ENCODE results near the gene MACC1.
"Not testable (repeated sequence)": the region's sequence is repeated elsewhere in the genome, so short reads cannot be mapped to it uniquely, and the experiment has no call there.

MACC1 gene

GRCh38 chr7:20128001-20128400 lies 89.2 kb downstream of the MACC1 start:
- no peak for DNase-seq (ENCODE audit: low spot score)

DNA sequence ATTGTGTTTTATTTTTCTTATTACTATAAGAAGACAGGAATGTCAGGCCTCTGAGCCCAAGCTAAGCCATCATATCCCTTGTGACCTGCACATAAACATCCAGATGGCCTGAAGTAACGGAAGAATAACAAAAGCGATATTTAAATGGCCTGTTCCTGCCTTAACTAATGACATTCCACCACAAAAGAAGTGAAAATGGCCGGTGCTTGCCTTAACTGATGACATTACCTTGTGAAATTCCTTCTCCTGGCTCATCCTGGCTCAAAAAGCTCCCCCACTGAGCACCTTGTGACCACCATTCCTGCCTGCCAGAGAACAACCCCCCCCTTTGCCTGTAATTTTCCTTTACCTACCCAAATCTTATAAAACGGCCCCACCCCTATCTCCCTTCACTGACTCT lies 91.1 kb downstream of the MACC1 start:
- DNase-seq (ENCODE audit: low spot score) = not testable (repeated sequence)

- not testable (repeated sequence) for DNase-seq (ENCODE audit: low spot score)
Measured at GRCh38 chr7:20124087-20124486, 93.1 kb downstream of the MACC1 start.

- not testable (repeated sequence) for DNase-seq (ENCODE audit: low spot score)
Measured at GRCh38 chr7:20122653-20123316, 94.4 kb downstream of the MACC1 start.

- DNase-seq (ENCODE audit: low spot score) = no peak
Measured at GRCh38 chr7:20122073-20122472, 95.1 kb downstream of the MACC1 start.

DNA sequence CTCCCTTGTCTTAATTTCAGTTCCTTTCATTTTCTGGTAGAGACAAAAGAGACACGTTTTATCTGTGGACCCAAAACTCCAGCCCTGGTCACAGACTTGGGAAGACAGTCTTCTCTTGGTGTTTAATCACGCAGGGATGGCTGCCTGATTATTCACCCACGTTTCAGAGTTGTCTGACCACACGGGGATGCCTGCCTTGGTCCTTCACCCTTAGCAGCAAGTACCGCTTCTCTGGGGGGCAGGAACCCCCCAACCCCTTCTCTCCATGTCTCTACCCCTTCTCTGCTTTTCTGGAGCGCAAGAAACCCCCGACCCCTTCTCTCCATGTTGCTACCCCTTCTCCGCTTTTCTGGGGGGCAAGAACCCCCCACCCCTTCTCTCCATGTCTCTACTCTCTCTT lies 95.8 kb downstream of the MACC1 start:
- DNase-seq (ENCODE audit: low spot score) = no peak

- not testable (repeated sequence) for DNase-seq (ENCODE audit: low spot score)
Measured at GRCh38 chr7:20120611-20121168, 96.5 kb downstream of the MACC1 start.

- no peak for DNase-seq (ENCODE audit: low spot score)
Measured at GRCh38 chr7:20116869-20117268, 100.3 kb downstream of the MACC1 start.

DNA sequence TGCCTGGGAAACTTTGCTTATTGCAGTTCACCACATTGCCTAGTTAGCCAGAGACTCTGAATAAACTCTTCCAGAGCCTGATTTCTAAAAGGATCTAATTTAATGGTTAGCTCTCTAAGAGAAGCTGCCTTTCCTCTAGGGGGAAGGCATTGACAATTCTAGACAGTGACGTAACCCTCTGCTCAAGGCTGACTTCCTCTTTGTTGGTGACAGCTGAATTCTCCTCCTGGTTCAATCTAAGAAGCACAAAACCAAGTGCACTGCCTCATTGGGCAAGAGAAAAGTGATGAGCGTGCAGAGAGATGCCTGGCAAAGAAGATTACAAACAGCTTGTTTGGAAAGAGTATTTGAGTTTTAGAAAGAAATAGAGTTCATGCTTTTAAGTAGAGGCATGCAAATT lies 102.7 kb downstream of the MACC1 start:
- no peak for DNase-seq (ENCODE audit: low spot score)

- DNase-seq (ENCODE audit: low spot score) = no peak
Measured at GRCh38 chr7:20113427-20114027, 103.7 kb downstream of the MACC1 start.

DNA sequence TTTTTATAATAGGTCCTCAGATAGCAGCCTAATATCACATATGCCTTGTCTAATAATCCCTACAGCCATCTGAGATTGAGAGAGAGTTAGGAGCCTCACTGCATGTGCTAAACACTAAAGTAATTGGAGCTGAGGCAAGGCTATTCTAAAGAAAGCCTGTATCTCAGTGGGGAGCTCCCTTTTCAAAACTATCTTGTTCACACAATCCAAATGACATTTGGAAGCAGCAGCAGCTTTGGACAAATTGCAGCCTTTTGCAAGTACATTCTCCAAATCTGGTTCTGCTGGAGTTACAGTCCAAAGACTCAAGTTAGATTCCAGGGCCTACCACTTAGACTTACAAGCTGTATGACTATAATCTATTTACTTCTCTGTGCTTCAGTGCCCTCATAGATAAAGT lies 104.5 kb downstream of the MACC1 start:
- no peak for DNase-seq (ENCODE audit: low spot score)

DNA sequence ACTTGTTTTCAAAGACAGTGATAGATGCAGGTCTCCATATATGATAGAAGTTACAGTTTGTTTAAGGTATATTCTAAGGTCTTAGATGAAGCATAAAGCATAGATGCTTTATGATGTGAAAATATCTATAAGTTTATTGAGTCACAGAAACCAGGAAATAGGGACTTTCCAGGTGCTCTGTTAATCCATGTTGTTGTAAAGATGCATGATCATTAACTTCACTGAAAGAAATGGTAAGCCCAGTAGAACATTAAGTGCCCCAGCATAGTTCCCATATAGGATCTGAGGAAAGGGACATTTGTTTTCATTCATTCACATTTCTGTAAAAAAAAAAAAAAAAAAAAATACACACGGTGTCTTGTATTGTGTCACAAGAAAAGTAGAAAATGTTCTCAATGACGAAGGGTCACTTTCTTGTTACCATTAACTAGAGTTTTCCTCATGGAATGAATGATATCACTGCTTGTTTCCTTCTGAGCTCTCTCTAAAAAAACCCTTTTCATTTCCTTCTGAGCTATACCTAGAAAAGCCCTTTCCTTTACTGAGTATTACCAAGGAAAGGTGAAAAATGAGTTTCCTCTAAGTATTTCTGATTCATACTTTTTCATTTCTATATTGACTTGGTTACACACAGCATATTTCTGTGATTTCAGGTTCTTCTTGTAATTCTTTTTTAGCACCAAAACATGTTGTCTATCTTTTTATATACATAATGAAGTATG lies 105.2 kb downstream of the MACC1 start:
- no peak for DNase-seq (ENCODE audit: low spot score)

- DNase-seq (ENCODE audit: low spot score) = no peak
Measured at GRCh38 chr7:20107582-20107981, 109.6 kb downstream of the MACC1 start.

- no peak for DNase-seq (ENCODE audit: low spot score)
Measured at GRCh38 chr7:20104696-20105095, 112.5 kb downstream of the MACC1 start.

DNA sequence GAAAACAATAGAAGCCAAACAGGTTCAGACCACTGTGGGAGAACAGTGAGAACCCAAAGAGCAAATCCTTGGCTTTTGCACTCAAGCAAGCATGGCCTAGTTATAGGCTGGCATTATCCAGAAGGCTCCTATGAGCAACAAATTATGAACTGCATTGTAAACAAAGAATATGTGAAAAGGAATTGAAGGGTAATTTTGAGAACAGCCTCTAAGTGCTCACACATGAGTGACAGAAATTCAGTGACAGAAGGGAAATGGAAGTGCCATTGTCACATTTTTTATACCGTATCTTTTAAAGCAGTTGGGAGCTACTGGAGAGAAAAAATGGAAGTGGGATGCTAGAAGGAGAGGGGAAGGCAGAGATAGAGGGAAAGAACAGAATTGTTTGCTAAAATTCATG lies 114.2 kb downstream of the MACC1 start:
- DNase-seq (ENCODE audit: low spot score) = no peak

GRCh38 chr7:20095862-20096261 lies 121.3 kb downstream of the MACC1 start:
- no peak for DNase-seq (ENCODE audit: low spot score)

DNA sequence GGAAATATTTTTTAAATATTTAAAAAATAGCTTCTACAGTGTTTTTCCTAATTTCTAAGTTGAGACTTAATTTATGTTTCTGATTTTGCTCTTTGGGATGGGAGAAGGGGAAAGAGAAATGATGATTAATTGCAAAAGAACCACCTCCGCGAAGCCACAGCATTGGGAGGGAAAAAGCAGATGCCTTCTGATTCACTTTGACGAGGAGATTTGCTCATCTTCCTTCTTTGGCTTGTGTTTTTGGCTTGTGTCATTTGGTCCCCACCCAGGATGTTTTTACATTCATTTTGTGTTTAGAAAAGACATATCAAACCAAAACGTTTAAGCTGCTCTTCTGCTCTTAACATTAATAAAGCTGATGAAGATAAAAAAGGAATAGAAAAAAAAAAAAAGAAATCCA lies 121.7 kb downstream of the MACC1 start:
- DNase-seq (ENCODE audit: low spot score) = no peak

DNA sequence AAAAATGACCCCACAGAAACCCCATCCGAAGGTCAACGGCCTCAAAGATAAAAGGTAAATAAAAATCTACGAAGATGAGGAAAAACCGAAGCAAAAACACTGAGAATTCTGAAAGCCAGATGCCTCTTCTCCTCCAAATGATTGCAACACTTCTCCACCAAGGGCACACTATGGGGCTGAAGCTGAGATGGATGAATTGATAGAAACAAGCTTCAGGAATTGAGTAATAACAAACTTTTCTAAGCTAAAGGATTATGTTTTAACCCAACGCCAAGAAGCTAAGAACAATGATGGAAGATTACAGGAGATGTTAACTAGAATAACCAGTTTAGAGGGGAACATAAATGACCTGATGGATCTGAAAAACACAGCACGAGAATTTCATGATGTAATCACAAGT lies 127.8 kb downstream of the MACC1 start:
- DNase-seq (ENCODE audit: low spot score) = no peak

- no peak for DNase-seq (ENCODE audit: low spot score)
Measured at GRCh38 chr7:20085086-20085485, 132.1 kb downstream of the MACC1 start.
